Activated CD4-positive, alpha-beta T cell treated with anti-CD3 and anti-CD28 coated beads for 48 hours (primary cell): ENCODE results near the gene AFF3.

Source experiments
- DNase-seq: peaks from one replicate; pipeline ENCODE4 v3.0.0-alpha.2; 2020

Gene AFF3

DNA sequence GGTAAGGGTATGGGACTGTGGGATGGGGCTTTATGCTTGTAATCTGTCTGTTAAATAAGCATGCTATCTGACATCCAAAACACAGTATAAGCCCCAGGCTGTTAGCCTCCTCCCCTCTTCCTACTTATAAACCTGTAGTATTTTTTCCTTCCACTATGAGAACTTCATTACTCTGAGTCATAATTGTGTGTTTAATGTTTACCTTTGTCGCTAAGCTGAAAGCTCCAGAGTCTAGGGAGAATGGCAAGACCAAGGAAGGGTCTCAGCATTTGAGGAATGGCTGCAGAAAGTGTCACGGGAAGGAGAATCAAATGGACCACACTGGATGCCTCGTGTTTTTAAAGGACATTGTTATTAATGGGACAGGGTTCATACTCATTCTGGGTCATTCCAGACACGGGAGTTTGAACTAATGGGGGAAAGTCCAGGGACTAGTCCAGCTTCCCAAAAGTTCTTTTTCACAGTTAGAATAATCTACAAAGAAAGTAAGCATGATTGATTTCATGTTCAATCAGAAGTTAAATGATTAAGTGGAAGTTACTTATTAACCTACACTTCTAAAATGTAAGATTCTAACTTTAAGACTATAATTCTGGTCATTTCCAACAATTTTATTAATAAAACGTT is 292.2 kb downstream of the AFF3 start:
- DNase-seq = no peak

GRCh38 chr2:99846462-99847107 is 295.8 kb downstream of the AFF3 start:
- DNase-seq = no peak

DNA sequence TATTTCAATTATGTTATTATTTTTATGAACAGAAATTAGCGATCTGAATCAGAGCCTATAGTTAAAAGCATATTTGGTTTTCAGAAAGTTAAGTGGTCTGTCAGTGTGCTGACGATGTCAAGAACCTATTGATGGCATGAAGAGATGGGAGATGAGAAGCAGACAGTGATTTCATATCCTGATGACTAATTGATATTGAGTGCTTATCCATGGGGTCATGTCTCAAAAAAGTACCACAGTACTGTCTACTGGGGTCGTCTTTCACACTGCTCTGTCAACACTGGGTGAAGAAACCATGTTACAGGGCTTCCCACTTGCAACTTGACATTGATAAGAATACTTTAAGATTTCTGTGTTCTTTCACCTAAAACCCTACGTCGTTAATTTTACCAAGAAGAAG is 297.1 kb downstream of the AFF3 start:
- no peak for DNase-seq

GRCh38 chr2:99842451-99842850 is 299.9 kb downstream of the AFF3 start:
- DNase-seq = no peak

DNA sequence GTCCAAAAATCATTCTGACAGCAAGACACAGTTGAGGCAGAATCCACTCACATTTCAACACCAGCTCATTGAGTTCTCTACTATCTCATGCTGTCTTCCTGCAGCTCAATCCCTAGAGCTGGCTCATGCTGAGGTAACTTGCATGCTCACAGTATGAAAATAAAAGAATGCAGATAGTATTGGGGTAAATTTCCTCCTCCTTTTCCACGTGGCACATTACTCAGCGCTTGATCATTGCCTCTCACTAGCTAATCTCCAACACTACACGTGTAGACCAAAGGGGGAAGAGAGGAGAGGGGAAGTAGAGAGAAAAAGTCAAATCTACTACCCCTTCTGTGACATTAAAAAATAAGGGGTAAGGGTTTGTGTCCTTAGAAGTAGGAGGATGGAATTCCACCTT is 300.6 kb downstream of the AFF3 start:
- no peak for DNase-seq

- no peak for DNase-seq
Observed at GRCh38 chr2:99840831-99841230, 301.6 kb downstream of the AFF3 start.

DNA sequence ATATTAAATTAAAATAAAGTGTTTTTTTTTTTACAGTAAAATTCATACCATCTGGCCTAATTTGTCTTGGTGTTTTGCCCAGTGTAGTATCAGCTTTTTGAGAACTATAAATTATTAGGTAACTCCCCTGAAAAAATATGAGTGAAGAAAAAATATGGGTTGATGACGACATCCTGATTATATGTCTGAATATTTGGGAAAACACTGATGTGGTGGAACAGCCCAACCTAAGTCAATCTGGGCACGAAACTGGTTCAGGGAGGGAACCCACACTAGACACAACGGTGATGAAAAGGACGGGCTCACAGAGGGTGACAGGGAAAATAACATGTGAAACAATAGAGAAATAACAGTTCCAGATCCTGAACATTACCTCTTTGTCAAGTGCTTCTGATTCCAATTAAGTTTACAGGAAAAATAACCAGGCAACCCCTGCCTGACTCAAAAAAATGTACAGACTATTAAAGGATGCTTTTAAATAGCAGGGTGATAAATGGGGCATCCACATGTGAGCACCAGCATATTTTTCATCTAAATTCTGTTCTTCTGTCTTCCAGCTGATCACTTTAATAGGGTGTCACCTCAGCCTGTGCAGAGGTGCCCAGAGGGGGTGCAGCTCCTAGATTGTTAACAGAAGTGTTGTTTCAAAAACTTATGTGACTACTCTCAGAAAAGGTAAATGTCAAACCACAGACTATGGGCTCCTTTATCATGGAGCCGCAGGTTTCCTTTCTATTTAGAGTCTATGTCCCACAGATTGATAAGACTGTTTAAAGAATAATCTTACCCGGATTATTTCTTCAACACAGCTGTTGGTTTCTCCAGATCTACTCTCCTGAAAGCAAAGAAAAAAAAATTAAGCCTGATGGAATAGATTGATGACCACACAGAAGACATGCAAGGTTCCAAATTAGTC is 305.4 kb downstream of the AFF3 start:
- no peak for DNase-seq

DNA sequence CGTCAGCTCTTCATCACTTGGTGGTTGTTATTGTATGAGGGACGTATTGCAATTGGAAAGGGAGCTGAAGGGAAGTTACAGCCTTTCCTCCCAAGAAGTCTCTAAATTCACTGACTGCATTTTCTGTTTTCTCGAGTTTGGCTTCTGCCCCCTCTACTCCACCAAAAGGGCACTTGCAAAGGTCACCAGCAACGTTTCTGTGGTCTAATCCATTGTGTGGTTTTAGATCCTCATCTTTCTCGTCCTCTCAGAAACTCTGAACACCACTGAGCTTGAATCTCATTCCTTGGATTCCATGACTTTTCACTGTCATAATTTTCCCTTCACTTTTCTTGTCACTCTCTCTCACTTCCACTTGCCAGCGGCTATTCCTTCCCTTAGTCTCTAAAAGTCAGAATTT is 308.0 kb downstream of the AFF3 start:
- DNase-seq = no peak

- no peak for DNase-seq
Observed at GRCh38 chr2:99833586-99834201, 308.7 kb downstream of the AFF3 start.

- DNase-seq = no peak
Observed at GRCh38 chr2:99832926-99833325, 309.5 kb downstream of the AFF3 start.

DNA sequence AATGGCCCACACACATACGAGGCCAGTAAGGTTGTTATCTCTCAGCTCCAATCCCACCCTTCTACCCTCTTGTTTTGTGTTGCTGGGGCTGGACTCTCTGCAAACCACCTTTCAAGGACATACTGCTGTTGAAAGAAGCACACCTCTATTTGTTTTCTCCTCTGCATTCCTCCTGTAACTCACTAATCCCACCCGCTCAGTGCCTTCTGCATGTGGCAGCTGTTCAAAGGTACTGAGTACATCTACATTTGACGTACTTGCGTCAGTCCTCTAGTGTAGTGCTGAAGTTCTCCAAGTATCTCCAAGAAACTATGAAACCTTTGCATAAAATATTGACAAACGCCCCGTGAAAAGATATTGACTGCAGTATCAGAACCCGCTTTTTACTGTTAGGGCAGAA is 310.6 kb downstream of the AFF3 start:
- no peak for DNase-seq

- DNase-seq = no peak
Observed at GRCh38 chr2:99827296-99827999, 314.9 kb downstream of the AFF3 start.

- no peak for DNase-seq
Observed at GRCh38 chr2:99825630-99826029, 316.8 kb downstream of the AFF3 start.

- DNase-seq = no peak
Observed at GRCh38 chr2:99824758-99825157, 317.6 kb downstream of the AFF3 start.

DNA sequence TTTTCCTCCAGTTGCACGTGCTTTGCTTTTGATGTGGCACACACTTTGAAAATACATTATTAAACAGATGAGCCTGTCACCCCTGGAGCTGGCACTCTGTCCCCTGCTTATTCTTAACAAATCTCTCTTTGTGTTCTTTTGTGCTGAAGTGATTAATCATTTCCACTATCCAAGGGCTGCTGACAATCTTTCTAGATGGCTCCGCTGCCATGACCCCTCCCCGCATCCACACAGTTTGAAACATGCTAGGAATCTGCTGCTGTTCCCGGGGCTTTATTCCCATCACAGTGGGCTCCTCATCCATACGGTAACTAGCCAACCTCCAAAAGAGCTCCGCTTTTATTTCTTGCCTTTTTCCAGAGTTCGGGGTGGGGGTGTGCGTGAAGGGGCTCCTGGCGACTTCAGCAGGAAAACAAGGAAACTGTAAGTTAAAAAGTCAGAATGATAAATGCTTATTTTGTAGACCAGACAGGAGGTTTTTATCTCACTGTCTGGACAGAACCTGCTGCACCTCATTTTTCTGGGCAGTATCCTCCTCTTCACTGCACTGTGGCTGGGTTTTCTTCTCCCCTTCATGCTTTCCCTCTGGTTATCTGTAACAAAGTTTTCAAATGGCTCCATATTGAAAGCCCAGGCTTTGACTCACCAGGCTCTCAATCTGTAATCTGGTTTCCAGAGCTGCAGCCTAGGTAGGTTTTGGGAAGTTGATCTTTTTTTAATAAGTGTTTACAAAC is 319.7 kb downstream of the AFF3 start:
- DNase-seq = no peak

DNA sequence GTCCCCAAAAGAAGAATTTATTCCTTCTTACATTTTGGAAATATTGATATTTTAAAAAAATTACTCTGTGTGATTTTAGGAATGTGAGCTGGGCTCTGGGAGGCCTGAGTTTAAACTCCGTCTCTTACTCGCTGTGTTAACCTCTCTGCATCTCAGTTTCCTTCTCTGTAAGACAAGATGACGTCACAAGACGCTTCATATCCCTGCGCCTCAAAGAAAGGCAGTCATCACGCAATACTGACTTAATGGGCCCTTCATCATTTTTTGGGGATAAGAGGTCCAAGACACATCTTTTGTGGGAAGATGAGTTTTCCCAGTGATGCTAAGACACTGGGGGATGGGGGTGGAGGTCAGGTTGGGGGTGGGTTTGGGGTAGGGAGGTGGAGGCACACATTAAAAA is 320.4 kb downstream of the AFF3 start:
- no peak for DNase-seq

GRCh38 chr2:99821572-99821971 is 320.8 kb downstream of the AFF3 start:
- no peak for DNase-seq

GRCh38 chr2:99821039-99821438 is 321.4 kb downstream of the AFF3 start:
- no peak for DNase-seq

GRCh38 chr2:99819766-99820165 is 322.6 kb downstream of the AFF3 start:
- no peak for DNase-seq

- DNase-seq = no peak
Observed at GRCh38 chr2:99818842-99819241, 323.5 kb downstream of the AFF3 start.

DNA sequence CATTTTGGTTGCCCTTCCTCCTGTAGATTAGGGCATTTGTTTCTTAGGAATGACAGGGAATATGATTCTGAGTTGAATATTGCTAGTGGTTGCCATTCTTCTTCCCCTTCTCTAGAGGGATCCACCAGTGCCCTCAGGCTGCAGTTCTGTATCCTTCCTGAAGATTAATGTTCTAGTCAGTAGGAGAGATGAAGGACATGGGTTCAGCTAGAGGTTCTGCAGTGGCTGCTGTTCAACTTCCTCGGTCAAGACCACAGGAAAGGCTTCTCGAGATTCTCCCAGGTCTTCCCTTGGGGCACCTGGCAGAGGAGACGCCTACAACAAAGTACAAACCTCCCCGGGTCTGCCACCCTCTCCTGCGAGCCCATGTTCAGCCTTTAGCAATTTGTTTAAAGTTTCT is 325.5 kb downstream of the AFF3 start:
- DNase-seq = no peak

DNA sequence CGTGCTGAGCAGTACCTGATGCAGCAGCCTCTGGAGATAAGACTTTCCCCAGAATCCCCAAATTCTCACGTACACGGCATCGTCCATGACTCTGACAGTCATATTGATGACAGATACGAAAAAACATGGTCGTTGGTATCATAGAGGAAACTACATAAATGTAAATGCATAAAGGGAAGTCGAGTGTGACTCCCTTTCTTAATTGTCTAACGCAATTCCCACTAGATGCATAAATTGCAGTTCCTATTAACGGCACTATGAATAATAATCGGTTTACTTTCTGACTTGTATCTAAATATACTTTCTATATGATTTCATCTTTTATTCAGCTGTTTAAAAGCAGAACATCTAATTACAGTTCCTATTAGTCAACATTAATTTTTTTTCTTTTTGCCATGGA is 330.0 kb downstream of the AFF3 start:
- no peak for DNase-seq
